Ishikawa (cell line): Measurements from ENCODE around the gene GCN1.

Source experiments
- CEBPB ChIP-seq: IDR thresholded peaks from 2 replicates; pipeline ENCODE4 v1.6.1; 2012
- CREB1 ChIP-seq: IDR thresholded peaks from 2 replicates; pipeline ENCODE4 v1.6.1; 2012; ENCODE audit warnings: low read depth
- EGR1 ChIP-seq: IDR thresholded peaks from 2 replicates; pipeline ENCODE4 v1.6.1; 2012
- EP300 ChIP-seq: IDR thresholded peaks from 2 replicates; pipeline ENCODE4 v1.6.1; 2012; ENCODE audit warnings: borderline replicate concordance
- FOXM1 ChIP-seq: IDR thresholded peaks from 2 replicates; pipeline ENCODE4 v1.6.1; 2012; ENCODE audit warnings: low read depth, borderline replicate concordance
- MAX ChIP-seq: IDR thresholded peaks from 2 replicates; pipeline ENCODE4 v1.6.1; 2012
- NFIC ChIP-seq: IDR thresholded peaks from 2 replicates; pipeline ENCODE4 v1.6.1; 2012
- RAD21 ChIP-seq: IDR thresholded peaks from 2 replicates; pipeline ENCODE4 v1.6.1; 2012; ENCODE audit warnings: low read depth
- REST ChIP-seq: IDR thresholded peaks from 2 replicates; pipeline ENCODE4 v1.6.1; 2012; ENCODE audit warnings: low read depth, mild to moderate bottlenecking
- TAF1 ChIP-seq: IDR thresholded peaks from 2 replicates; pipeline ENCODE4 v1.6.1; 2012; ENCODE audit warnings: low read depth, mild to moderate bottlenecking
- TCF12 ChIP-seq: IDR thresholded peaks from 2 replicates; pipeline ENCODE4 v1.6.1; 2012; ENCODE audit warnings: low read depth
- TEAD4 ChIP-seq: IDR thresholded peaks from 2 replicates; pipeline ENCODE4 v1.6.1; 2012
- USF1 ChIP-seq: IDR thresholded peaks from 2 replicates; pipeline ENCODE4 v1.6.1; 2012
- YY1 ChIP-seq: IDR thresholded peaks from 2 replicates; pipeline ENCODE4 v1.6.1; 2012; ENCODE audit warnings: low read depth
- ZBTB7A ChIP-seq: IDR thresholded peaks from 2 replicates; pipeline ENCODE4 v1.6.1; 2012; ENCODE audit warnings: low read depth

Gene GCN1

GRCh38 chr12:120125029-120125428 lies 69.5 kb downstream of the GCN1 start:
- no peak for TF ChIP-seq EP300
- TF ChIP-seq USF1, result no peak
- no peak for TF ChIP-seq ZBTB7A
- TF ChIP-seq EGR1, result no peak
- no peak for TF ChIP-seq TEAD4
- no peak for TF ChIP-seq RAD21
- no peak for TF ChIP-seq NFIC
- no peak for TF ChIP-seq FOXM1

- TF ChIP-seq EP300, result no peak
- no peak for TF ChIP-seq CEBPB
- no peak for TF ChIP-seq USF1
Observed at GRCh38 chr12:120121766-120122293, 72.7 kb downstream of the GCN1 start.

- TF ChIP-seq NFIC, result no peak
- no peak for TF ChIP-seq TEAD4
Observed at GRCh38 chr12:120121343-120121742, 73.2 kb downstream of the GCN1 start.

GRCh38 chr12:120119271-120119973 lies 75.1 kb downstream of the GCN1 start:
- TF ChIP-seq EP300 (no peak), YY1 (no peak), USF1 (no peak), CREB1 (no peak)

GRCh38 chr12:120118321-120119061 lies 76.0 kb downstream of the GCN1 start:
- no peak for TF ChIP-seq ZBTB7A
- no peak for TF ChIP-seq CREB1
- no peak for TF ChIP-seq RAD21
- no peak for TF ChIP-seq TEAD4
- TF ChIP-seq USF1, result no peak
- TF ChIP-seq EP300, result no peak
- no peak for TF ChIP-seq TAF1
- TF ChIP-seq NFIC, result no peak
- TF ChIP-seq CEBPB, result no peak
- no peak for TF ChIP-seq TCF12
- TF ChIP-seq REST, result no peak
- no peak for TF ChIP-seq EGR1
- no peak for TF ChIP-seq YY1
- TF ChIP-seq FOXM1, result no peak
- no peak for TF ChIP-seq MAX

- TF ChIP-seq EGR1 (no peak), REST (no peak), TEAD4 (no peak), TAF1 (no peak)
Observed at GRCh38 chr12:120117961-120118320, 76.6 kb downstream of the GCN1 start.
